IMR-90 (cell line): Measurements from ENCODE around the gene MAPKAP1. TPM values are rescaled to one million over a fixed set of nuclear protein-coding genes. Genes with fewer than 3 reads are reported as not detected.

Experiments used
- ATAC-seq: fragments of 200-7000 bp; cut with Tn5 transposase; 2 replicates; pipeline ENCODE4 v1.9.1; 2020; ENCODE audit warnings: low read depth, mild to moderate bottlenecking, moderate library complexity
- BruUV-seq: library from RNA; stranded (reverse); fragments of 400-500 nt; replicated peaks from 2 replicates; lab custom pipeline; 2021; lab: Mats Ljungman, UMichigan
- CTCF ChIA-PET: fragments of 300-600 bp; formaldehyde crosslinking; extraction: SDS; loops from one replicate; lab custom pipeline; 2021; ENCODE audit warnings: antibody characterized with exemption; lab: Yijun Ruan, JAX
- POLR2A ChIA-PET: fragments of 300-600 bp; sonication (Branson Sonifier 250); formaldehyde crosslinking; loops from one replicate; lab custom pipeline; 2022; ENCODE audit warnings: antibody characterized with exemption; ENCODE audit not compliant: unreplicated experiment; lab: Charles Lee
- DNase-seq: peaks from one replicate; pipeline ENCODE4 v3.0.0; 2013
- H2AFZ ChIP-seq: replicated peaks from 2 replicates; pipeline ENCODE3; 2013; ENCODE audit warnings: low read length, mild to moderate bottlenecking; ENCODE audit not compliant: poor library complexity
- H2AK5ac ChIP-seq: 2 replicates; pipeline ENCODE4 v1.6.1; 2013; ENCODE audit warnings: low read depth, low read length, inconsistent platforms
- H2AK9ac ChIP-seq: replicated peaks from 2 replicates; pipeline ENCODE3; 2013; ENCODE audit warnings: mild to moderate bottlenecking, low read depth, low read length, moderate library complexity; ENCODE audit not compliant: poor library complexity
- H2BK120ac ChIP-seq: 2 replicates; pipeline ENCODE4 v1.6.1; 2013; ENCODE audit warnings: low read depth, low read length, inconsistent platforms
- H2BK15ac ChIP-seq: 3 replicates; pipeline ENCODE4 v1.6.1; 2013; ENCODE audit warnings: low read depth, low read length, inconsistent platforms
- H2BK20ac ChIP-seq: 2 replicates; pipeline ENCODE4 v1.6.1; 2013; ENCODE audit warnings: low read depth, mild to moderate bottlenecking, inconsistent platforms, low read length, moderate library complexity
- H2BK5ac ChIP-seq: 2 replicates; pipeline ENCODE4 v1.6.1; 2013; ENCODE audit warnings: mild to moderate bottlenecking, low read depth, low read length, inconsistent platforms; ENCODE audit not compliant: poor library complexity, severe bottlenecking
- H3K14ac ChIP-seq: replicated peaks from 2 replicates; pipeline ENCODE4 v1.6.1; 2013; ENCODE audit warnings: low read depth, low read length, inconsistent platforms
- H3K18ac ChIP-seq: 2 replicates; pipeline ENCODE4 v1.6.1; 2013; ENCODE audit warnings: low read depth, low read length, control low read depth
- H3K23ac ChIP-seq: 2 replicates; pipeline ENCODE4 v1.6.1; 2013; ENCODE audit warnings: low read depth, low read length, inconsistent platforms
- H3K27ac ChIP-seq: 2 replicates; pipeline ENCODE4 v1.5.1; 2013; ENCODE audit warnings: mild to moderate bottlenecking, control low read depth, low read length; ENCODE audit not compliant: insufficient read depth
- H3K27me3 ChIP-seq: 2 replicates; pipeline ENCODE4 v1.6.1; 2013; ENCODE audit warnings: low read length; ENCODE audit not compliant: control insufficient read depth, insufficient read depth
- H3K36me3 ChIP-seq: 2 replicates; pipeline ENCODE4 v1.6.1; 2013; ENCODE audit warnings: low read length, mixed read lengths; ENCODE audit not compliant: control insufficient read depth, insufficient read depth
- H3K4ac ChIP-seq: 2 replicates; pipeline ENCODE4 v1.6.1; 2013; ENCODE audit warnings: low read depth, low read length, inconsistent platforms
- H3K4me1 ChIP-seq: 2 replicates; pipeline ENCODE4 v1.6.1; 2013; ENCODE audit warnings: low read length, mixed read lengths; ENCODE audit not compliant: control insufficient read depth, insufficient read depth
- H3K4me2 ChIP-seq: 2 replicates; pipeline ENCODE4 v1.6.1; 2013; ENCODE audit warnings: low read depth, mild to moderate bottlenecking, control low read depth, low read length, moderate library complexity
- H3K4me3 ChIP-seq: 2 replicates; pipeline ENCODE4 v1.5.1; 2013; ENCODE audit warnings: low read depth, mild to moderate bottlenecking, control low read depth, low read length, moderate library complexity; ENCODE audit not compliant: insufficient read depth
- H3K56ac ChIP-seq: 2 replicates; pipeline ENCODE4 v1.6.1; 2013; ENCODE audit warnings: low read length, inconsistent platforms; ENCODE audit not compliant: insufficient read depth; ENCODE audit errors: extremely low read depth
- H3K79me1 ChIP-seq, 2 experiments: 2 replicates each; pipeline ENCODE4 v1.6.1; 2013; ENCODE audit warnings: low read length in 2 of 2, inconsistent platforms in 1 of 2, low read depth in 1 of 2
- H3K9ac ChIP-seq: 2 replicates; pipeline ENCODE4 v1.6.1; 2013; ENCODE audit warnings: low read depth, low read length, control low read depth
- H3K9me1 ChIP-seq: 2 replicates; pipeline ENCODE4 v1.6.1; 2013; ENCODE audit warnings: low read length, inconsistent platforms; ENCODE audit not compliant: insufficient read depth
- H3K9me3 ChIP-seq: 2 replicates; pipeline ENCODE4 v1.6.1; 2013; ENCODE audit warnings: low read length; ENCODE audit not compliant: control insufficient read depth, insufficient read depth
- H4K20me1 ChIP-seq: 2 replicates; pipeline ENCODE4 v1.6.1; 2013; ENCODE audit warnings: low read length, inconsistent platforms; ENCODE audit not compliant: insufficient read depth
- H4K5ac ChIP-seq: 2 replicates; pipeline ENCODE4 v1.6.1; 2013; ENCODE audit warnings: mild to moderate bottlenecking, low read depth, low read length, control low read depth
- H4K8ac ChIP-seq, 2 experiments: 2 replicates each; pipeline ENCODE4 v1.6.1; 2013; ENCODE audit warnings: low read depth in 2 of 2, low read length in 2 of 2, control low read depth in 1 of 2, inconsistent platforms in 1 of 2
- H4K91ac ChIP-seq: 2 replicates; pipeline ENCODE4 v1.6.1; 2013; ENCODE audit warnings: low read depth, low read length, inconsistent platforms; ENCODE audit not compliant: insufficient read depth
- CHD1 ChIP-seq: IDR thresholded peaks from 2 replicates; pipeline ENCODE4 v1.6.1; 2012; ENCODE audit warnings: low read depth, low read length, improper control_type of control experiment
- CTCF ChIP-seq: conservative IDR thresholded peaks from 2 replicates; pipeline ENCODE4 v1.5.1; 2012; ENCODE audit warnings: mild to moderate bottlenecking, low read depth, low read length, improper control_type of control experiment
- ELK1 ChIP-seq: fragments of 150-350 bp; IDR thresholded peaks from 2 replicates; pipeline ENCODE4 v1.6.1; 2016; ENCODE audit warnings: low read depth, mild to moderate bottlenecking, low read length, moderate library complexity, borderline replicate concordance
- FOS ChIP-seq: fragments of 150-350 bp; IDR thresholded peaks from 2 replicates; pipeline ENCODE4 v1.6.1; 2016; ENCODE audit warnings: low read depth, low read length
- MAFK ChIP-seq: IDR thresholded peaks from 2 replicates; pipeline ENCODE4 v1.6.1; 2012; ENCODE audit warnings: low read depth, low read length, improper control_type of control experiment
- MAZ ChIP-seq: IDR thresholded peaks from 2 replicates; pipeline ENCODE4 v1.6.1; 2012; ENCODE audit warnings: low read depth, mild to moderate bottlenecking, low read length, improper control_type of control experiment, moderate library complexity, borderline replicate concordance
- MXI1 ChIP-seq: IDR thresholded peaks from 2 replicates; pipeline ENCODE4 v1.6.1; 2012; ENCODE audit warnings: low read depth, mild to moderate bottlenecking, low read length, moderate library complexity, borderline replicate concordance
- NFE2L2 ChIP-seq: fragments of 150-350 bp; IDR thresholded peaks from 2 replicates; pipeline ENCODE4 v1.6.1; 2016; ENCODE audit warnings: low read depth, mild to moderate bottlenecking, low read length
- POLR2A ChIP-seq: IDR thresholded peaks from 2 replicates; pipeline ENCODE4 v1.6.1; 2012; ENCODE audit warnings: mild to moderate bottlenecking, low read depth, low read length
- RAD21 ChIP-seq: IDR thresholded peaks from 2 replicates; pipeline ENCODE4 v1.6.1; 2012; ENCODE audit warnings: low read length, improper control_type of control experiment
- RCOR1 ChIP-seq: IDR thresholded peaks from 2 replicates; pipeline ENCODE4 v1.6.1; 2012; ENCODE audit warnings: mild to moderate bottlenecking, low read length, improper control_type of control experiment; ENCODE audit not compliant: insufficient replicate concordance
- RFX5 ChIP-seq: IDR thresholded peaks from 2 replicates; pipeline ENCODE4 v1.8.0; 2012; ENCODE audit warnings: low read depth, mild to moderate bottlenecking, low read length, moderate library complexity
- SMC3 ChIP-seq: fragments of 150-350 bp; IDR thresholded peaks from 2 replicates; pipeline ENCODE4 v1.6.1; 2016; ENCODE audit warnings: low read depth, mild to moderate bottlenecking, antibody characterized with exemption, low read length, moderate library complexity
- USF2 ChIP-seq: fragments of 150-350 bp; IDR thresholded peaks from 2 replicates; pipeline ENCODE4 v1.6.1; 2017; ENCODE audit warnings: mild to moderate bottlenecking, antibody characterized with exemption, low read length, low read depth
- WGBS, 2 experiments: methylation state at CpG; one replicate each; pipeline versions ENCODE4 v1.1.5 to v1.1.7; 2013; ENCODE audit warnings: missing lambda C conversion rate in 2 of 2; ENCODE audit not compliant: insufficient read length in 1 of 2; ENCODE audit errors: extremely low coverage in 2 of 2; 5-methylcytosine and 5-hydroxymethylcytosine counted together
- dilution Hi-C: fragments of 300-500 bp; cut with HindIII; formaldehyde crosslinking; loops from one replicate; pipeline ENCODE4 v1.14.3; 2018; ENCODE audit warnings: low sequenced_read_pairs; ENCODE audit not compliant: unreplicated experiment
- in situ Hi-C: fragments of 300-500 bp; cut with MboI; formaldehyde crosslinking; loops from 3 replicates; pipeline ENCODE4 v1.14.3; 2019; ENCODE audit warnings: low sequenced_read_pairs, inconsistent platforms, mixed read lengths
- intact Hi-C: fragments of 100-400 bp; cut with micrococcal nuclease; formaldehyde crosslinking; loops from 2 replicates; pipeline ENCODE4 v1.10.0; 2022
- polyA plus RNA-seq, 3 experiments: library from polyadenylated mRNA; depleted of rRNA; stranded (reverse); fragments of >200 nt; gene quantifications; 2 replicates each; pipeline ENCODE4 v1.2.3, GENCODE V29; 2012; ENCODE audit warnings: low replicate concordance in 1 of 3
- total RNA-seq: library from RNA; depleted of rRNA; stranded (reverse); fragments of >200 nt; gene quantifications from 2 replicates; pipeline ENCODE4 v1.2.3, GENCODE V29; 2012

MAPKAP1 gene
- total and polyA plus RNA-seq, 2 of the 4 experiments (the other 2 are of a cell fraction), result 87.2 to 158 TPM

- no peak overlapping the region for H2AFZ ChIP-seq
- no peak overlapping the region for H3K18ac ChIP-seq
- no peak overlapping the region for H3K9ac ChIP-seq
- ATAC-seq (no peak), DNase-seq (no peak)
- no peaks in the 10 kb centered on the region for H3K27me3 ChIP-seq
- H2BK120ac ChIP-seq, result no peak overlapping the region
- in situ Hi-C loops (loop anchor here (10.0 kb wide), 1 partner anchor 234 kb away; no protein-coding TSS in a partner anchor), intact Hi-C loops (loop anchor here (10.0 kb wide), 1 partner anchor 164 kb away; no protein-coding TSS in a partner anchor), dilution Hi-C loops (no loop called here)
- no peak overlapping the region for H3K4ac ChIP-seq
- no TSS peak for BruUV-seq
- H2BK5ac ChIP-seq, result no peak overlapping the region
- 0 out of 2 replicates have a peak overlapping the region, but pooled peaks have one; percentile 39 for H2AK5ac ChIP-seq
- no peaks in the 10 kb centered on the region for H3K9me3 ChIP-seq
- H4K5ac ChIP-seq, result no peak overlapping the region
- H3K9me1 ChIP-seq, result peaks cover 11% of the 10 kb centered on the region
- no peak overlapping the region for H2AK9ac ChIP-seq
- 0 out of 2 replicates have a peak, but pooled peaks cover 1% of the 10 kb centered on the region for H3K36me3 ChIP-seq
- no peak overlapping the region for H4K8ac ChIP-seq
- no peak overlapping the region for H3K4me3 ChIP-seq
- no peak overlapping the region for H4K91ac ChIP-seq
- no peak overlapping the region for H3K4me2 ChIP-seq
- no peak overlapping the region for H3K27ac ChIP-seq
- peaks cover 29 to 63% of the 10 kb centered on the region in 2 experiments for H3K79me1 ChIP-seq
- H4K20me1 ChIP-seq, result peaks cover 36% of the 10 kb centered on the region; the same call in 1 of the 2 replicates
- peak overlapping the region; percentile 32; the same call in 1 of the 2 replicates for H3K23ac ChIP-seq
- no peak overlapping the region for H3K56ac ChIP-seq
- CTCF ChIA-PET, result interaction anchor here (0.6 kb wide), 1 partner anchor 99 kb away, joined by 4 read pairs; no protein-coding TSS in a partner anchor
- peak overlapping the region; percentile 41; the same call in 1 of the 2 replicates for H3K14ac ChIP-seq
- H2BK20ac ChIP-seq, result no peak overlapping the region
- H2BK15ac ChIP-seq, result no peak overlapping the region
- POLR2A ChIA-PET, result no interaction called here
- H3K4me1 ChIP-seq, result peaks cover 4% of the 10 kb centered on the region
- WGBS, 2 experiments, result 50% methylated on average over 1 of the region's 7 CpGs; no CpG with 5 or more reads in 1 of the 2 experiments
- TF ChIP-seq NFE2L2 (no peak), MXI1 (no peak), CHD1 (no peak), MAZ (no peak), POLR2A (no peak), MAFK (no peak), SMC3 (no peak), RCOR1 (no peak), RAD21 (no peak), RFX5 (no peak), CTCF (no peak), USF2 (no peak), FOS (no peak), ELK1 (no peak)
These were observed 68.6 kb downstream of the MAPKAP1 start for GRCh38 chr9:125638239-125639045.
